IMR-90 (cell line): Measurements from ENCODE around the gene SMAD4. TPM values are rescaled to one million over a fixed set of nuclear protein-coding genes. Genes with fewer than 3 reads are reported as not detected.

Experiments
- ATAC-seq: fragments of 200-7000 bp; cut with Tn5 transposase; 2 replicates; pipeline ENCODE4 v1.9.1; 2020; ENCODE audit warnings: low read depth, mild to moderate bottlenecking, moderate library complexity
- BruUV-seq: library from RNA; stranded (reverse); fragments of 400-500 nt; replicated peaks from 2 replicates; lab custom pipeline; 2021; lab: Mats Ljungman, UMichigan
- CTCF ChIA-PET: fragments of 300-600 bp; formaldehyde crosslinking; extraction: SDS; loops from one replicate; lab custom pipeline; 2021; ENCODE audit warnings: antibody characterized with exemption; lab: Yijun Ruan, JAX
- POLR2A ChIA-PET: fragments of 300-600 bp; sonication (Branson Sonifier 250); formaldehyde crosslinking; loops from one replicate; lab custom pipeline; 2022; ENCODE audit warnings: antibody characterized with exemption; ENCODE audit not compliant: unreplicated experiment; lab: Charles Lee
- DNase-seq: peaks from one replicate; pipeline ENCODE4 v3.0.0; 2013
- H2AFZ ChIP-seq: replicated peaks from 2 replicates; pipeline ENCODE3; 2013; ENCODE audit warnings: low read length, mild to moderate bottlenecking; ENCODE audit not compliant: poor library complexity
- H2AK5ac ChIP-seq: 2 replicates; pipeline ENCODE4 v1.6.1; 2013; ENCODE audit warnings: low read depth, low read length, inconsistent platforms
- H2AK9ac ChIP-seq: replicated peaks from 2 replicates; pipeline ENCODE3; 2013; ENCODE audit warnings: mild to moderate bottlenecking, low read depth, low read length, moderate library complexity; ENCODE audit not compliant: poor library complexity
- H2BK120ac ChIP-seq: 2 replicates; pipeline ENCODE4 v1.6.1; 2013; ENCODE audit warnings: low read depth, low read length, inconsistent platforms
- H2BK15ac ChIP-seq: 3 replicates; pipeline ENCODE4 v1.6.1; 2013; ENCODE audit warnings: low read depth, low read length, inconsistent platforms
- H2BK20ac ChIP-seq: 2 replicates; pipeline ENCODE4 v1.6.1; 2013; ENCODE audit warnings: low read depth, mild to moderate bottlenecking, inconsistent platforms, low read length, moderate library complexity
- H2BK5ac ChIP-seq: 2 replicates; pipeline ENCODE4 v1.6.1; 2013; ENCODE audit warnings: mild to moderate bottlenecking, low read depth, low read length, inconsistent platforms; ENCODE audit not compliant: poor library complexity, severe bottlenecking
- H3K14ac ChIP-seq: replicated peaks from 2 replicates; pipeline ENCODE4 v1.6.1; 2013; ENCODE audit warnings: low read depth, low read length, inconsistent platforms
- H3K18ac ChIP-seq: 2 replicates; pipeline ENCODE4 v1.6.1; 2013; ENCODE audit warnings: low read depth, low read length, control low read depth
- H3K23ac ChIP-seq: 2 replicates; pipeline ENCODE4 v1.6.1; 2013; ENCODE audit warnings: low read depth, low read length, inconsistent platforms
- H3K27ac ChIP-seq: 2 replicates; pipeline ENCODE4 v1.5.1; 2013; ENCODE audit warnings: mild to moderate bottlenecking, control low read depth, low read length; ENCODE audit not compliant: insufficient read depth
- H3K27me3 ChIP-seq: 2 replicates; pipeline ENCODE4 v1.6.1; 2013; ENCODE audit warnings: low read length; ENCODE audit not compliant: control insufficient read depth, insufficient read depth
- H3K36me3 ChIP-seq: 2 replicates; pipeline ENCODE4 v1.6.1; 2013; ENCODE audit warnings: low read length, mixed read lengths; ENCODE audit not compliant: control insufficient read depth, insufficient read depth
- H3K4ac ChIP-seq: 2 replicates; pipeline ENCODE4 v1.6.1; 2013; ENCODE audit warnings: low read depth, low read length, inconsistent platforms
- H3K4me1 ChIP-seq: 2 replicates; pipeline ENCODE4 v1.6.1; 2013; ENCODE audit warnings: low read length, mixed read lengths; ENCODE audit not compliant: control insufficient read depth, insufficient read depth
- H3K4me2 ChIP-seq: 2 replicates; pipeline ENCODE4 v1.6.1; 2013; ENCODE audit warnings: low read depth, mild to moderate bottlenecking, control low read depth, low read length, moderate library complexity
- H3K4me3 ChIP-seq: 2 replicates; pipeline ENCODE4 v1.5.1; 2013; ENCODE audit warnings: low read depth, mild to moderate bottlenecking, control low read depth, low read length, moderate library complexity; ENCODE audit not compliant: insufficient read depth
- H3K56ac ChIP-seq: 2 replicates; pipeline ENCODE4 v1.6.1; 2013; ENCODE audit warnings: low read length, inconsistent platforms; ENCODE audit not compliant: insufficient read depth; ENCODE audit errors: extremely low read depth
- H3K79me1 ChIP-seq, 2 experiments: 2 replicates each; pipeline ENCODE4 v1.6.1; 2013; ENCODE audit warnings: low read length in 2 of 2, inconsistent platforms in 1 of 2, low read depth in 1 of 2
- H3K9ac ChIP-seq: 2 replicates; pipeline ENCODE4 v1.6.1; 2013; ENCODE audit warnings: low read depth, low read length, control low read depth
- H3K9me1 ChIP-seq: 2 replicates; pipeline ENCODE4 v1.6.1; 2013; ENCODE audit warnings: low read length, inconsistent platforms; ENCODE audit not compliant: insufficient read depth
- H3K9me3 ChIP-seq: 2 replicates; pipeline ENCODE4 v1.6.1; 2013; ENCODE audit warnings: low read length; ENCODE audit not compliant: control insufficient read depth, insufficient read depth
- H4K20me1 ChIP-seq: 2 replicates; pipeline ENCODE4 v1.6.1; 2013; ENCODE audit warnings: low read length, inconsistent platforms; ENCODE audit not compliant: insufficient read depth
- H4K5ac ChIP-seq: 2 replicates; pipeline ENCODE4 v1.6.1; 2013; ENCODE audit warnings: mild to moderate bottlenecking, low read depth, low read length, control low read depth
- H4K8ac ChIP-seq, 2 experiments: 2 replicates each; pipeline ENCODE4 v1.6.1; 2013; ENCODE audit warnings: low read depth in 2 of 2, low read length in 2 of 2, control low read depth in 1 of 2, inconsistent platforms in 1 of 2
- H4K91ac ChIP-seq: 2 replicates; pipeline ENCODE4 v1.6.1; 2013; ENCODE audit warnings: low read depth, low read length, inconsistent platforms; ENCODE audit not compliant: insufficient read depth
- BHLHE40 ChIP-seq: fragments of 150-350 bp; IDR thresholded peaks from 2 replicates; pipeline ENCODE4 v1.6.1; 2016; ENCODE audit warnings: mild to moderate bottlenecking, low read depth, low read length
- CEBPB ChIP-seq: IDR thresholded peaks from 2 replicates; pipeline ENCODE4 v1.6.1; 2012; ENCODE audit warnings: low read depth, low read length, improper control_type of control experiment
- CHD1 ChIP-seq: IDR thresholded peaks from 2 replicates; pipeline ENCODE4 v1.6.1; 2012; ENCODE audit warnings: low read depth, low read length, improper control_type of control experiment
- FOS ChIP-seq: fragments of 150-350 bp; IDR thresholded peaks from 2 replicates; pipeline ENCODE4 v1.6.1; 2016; ENCODE audit warnings: low read depth, low read length
- MAFK ChIP-seq: IDR thresholded peaks from 2 replicates; pipeline ENCODE4 v1.6.1; 2012; ENCODE audit warnings: low read depth, low read length, improper control_type of control experiment
- MAZ ChIP-seq: IDR thresholded peaks from 2 replicates; pipeline ENCODE4 v1.6.1; 2012; ENCODE audit warnings: low read depth, mild to moderate bottlenecking, low read length, improper control_type of control experiment, moderate library complexity, borderline replicate concordance
- MXI1 ChIP-seq: IDR thresholded peaks from 2 replicates; pipeline ENCODE4 v1.6.1; 2012; ENCODE audit warnings: low read depth, mild to moderate bottlenecking, low read length, moderate library complexity, borderline replicate concordance
- NFE2L2 ChIP-seq: fragments of 150-350 bp; IDR thresholded peaks from 2 replicates; pipeline ENCODE4 v1.6.1; 2016; ENCODE audit warnings: low read depth, mild to moderate bottlenecking, low read length
- POLR2A ChIP-seq: IDR thresholded peaks from 2 replicates; pipeline ENCODE4 v1.6.1; 2012; ENCODE audit warnings: mild to moderate bottlenecking, low read depth, low read length
- RAD21 ChIP-seq: IDR thresholded peaks from 2 replicates; pipeline ENCODE4 v1.6.1; 2012; ENCODE audit warnings: low read length, improper control_type of control experiment
- RCOR1 ChIP-seq: IDR thresholded peaks from 2 replicates; pipeline ENCODE4 v1.6.1; 2012; ENCODE audit warnings: mild to moderate bottlenecking, low read length, improper control_type of control experiment; ENCODE audit not compliant: insufficient replicate concordance
- RFX5 ChIP-seq: IDR thresholded peaks from 2 replicates; pipeline ENCODE4 v1.8.0; 2012; ENCODE audit warnings: low read depth, mild to moderate bottlenecking, low read length, moderate library complexity
- SMC3 ChIP-seq: fragments of 150-350 bp; IDR thresholded peaks from 2 replicates; pipeline ENCODE4 v1.6.1; 2016; ENCODE audit warnings: low read depth, mild to moderate bottlenecking, antibody characterized with exemption, low read length, moderate library complexity
- WGBS, 2 experiments: methylation state at CpG; one replicate each; pipeline versions ENCODE4 v1.1.5 to v1.1.7; 2013; ENCODE audit warnings: missing lambda C conversion rate in 2 of 2; ENCODE audit not compliant: insufficient read length in 1 of 2; ENCODE audit errors: extremely low coverage in 2 of 2; 5-methylcytosine and 5-hydroxymethylcytosine counted together
- dilution Hi-C: fragments of 300-500 bp; cut with HindIII; formaldehyde crosslinking; loops from one replicate; pipeline ENCODE4 v1.14.3; 2018; ENCODE audit warnings: low sequenced_read_pairs; ENCODE audit not compliant: unreplicated experiment
- in situ Hi-C: fragments of 300-500 bp; cut with MboI; formaldehyde crosslinking; loops from 3 replicates; pipeline ENCODE4 v1.14.3; 2019; ENCODE audit warnings: low sequenced_read_pairs, inconsistent platforms, mixed read lengths
- intact Hi-C: fragments of 100-400 bp; cut with micrococcal nuclease; formaldehyde crosslinking; loops from 2 replicates; pipeline ENCODE4 v1.10.0; 2022
- polyA plus RNA-seq, 3 experiments: library from polyadenylated mRNA; depleted of rRNA; stranded (reverse); fragments of >200 nt; gene quantifications; 2 replicates each; pipeline ENCODE4 v1.2.3, GENCODE V29; 2012; ENCODE audit warnings: low replicate concordance in 1 of 3
- total RNA-seq: library from RNA; depleted of rRNA; stranded (reverse); fragments of >200 nt; gene quantifications from 2 replicates; pipeline ENCODE4 v1.2.3, GENCODE V29; 2012
- TF ChIP-seq, protein P1 (sequence below): conservative IDR thresholded peaks from 2 replicates; pipeline ENCODE4 v1.5.1; 2012; ENCODE audit warnings: mild to moderate bottlenecking, low read depth, low read length, improper control_type of control experiment
- TF ChIP-seq, protein P2 (sequence below): fragments of 150-350 bp; IDR thresholded peaks from 2 replicates; pipeline ENCODE4 v1.6.1; 2016; ENCODE audit warnings: low read depth, mild to moderate bottlenecking, low read length, moderate library complexity, borderline replicate concordance
- TF ChIP-seq, protein P3 (sequence below): fragments of 150-350 bp; IDR thresholded peaks from 2 replicates; pipeline ENCODE4 v1.6.1; 2017; ENCODE audit warnings: mild to moderate bottlenecking, antibody characterized with exemption, low read length, low read depth

The SMAD4 gene
- total and polyA plus RNA-seq, 2 of the 4 experiments (the other 2 are of a cell fraction), result 57.6 to 145 TPM

DNA sequence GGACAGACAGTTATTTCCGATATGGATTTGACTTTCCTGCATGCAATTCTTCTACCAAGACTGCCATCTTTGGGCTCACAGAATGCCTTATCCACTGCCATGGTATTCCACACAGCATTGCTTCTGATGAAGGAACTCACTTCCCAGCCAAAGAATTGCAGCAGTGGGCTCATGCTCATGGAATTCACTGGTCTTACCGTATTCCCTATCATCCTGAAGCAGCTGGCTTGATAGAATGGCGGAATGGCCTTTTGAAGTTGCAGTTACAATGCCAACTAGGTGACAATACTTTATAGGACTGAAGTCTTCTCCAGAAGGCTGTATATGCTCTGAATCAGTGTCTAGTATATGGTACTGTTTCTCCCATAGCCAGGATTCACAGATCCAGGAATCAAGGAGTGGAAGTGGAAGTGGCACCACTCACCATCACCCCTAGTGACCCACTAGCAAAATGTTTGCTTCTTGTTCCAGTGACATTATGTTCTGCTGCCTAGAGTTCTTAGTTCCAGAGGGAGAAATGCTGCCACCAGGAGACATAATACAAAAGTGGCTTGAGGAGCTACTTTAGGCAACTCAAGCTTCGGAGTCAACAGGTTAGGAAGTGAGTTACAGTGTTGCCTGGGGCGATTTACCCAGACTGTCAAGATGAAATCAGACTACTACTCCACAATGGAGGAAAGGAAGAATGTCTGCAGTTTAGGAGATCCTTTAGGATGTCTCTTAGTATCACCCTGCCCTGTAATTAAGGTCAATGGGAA is 23.8 kb upstream of the SMAD4 start:
- ChIA-PET POLR2A (no interaction called here), CTCF (no interaction called here)
- Histone ChIP-seq H2BK5ac (no peak overlapping the region), H3K9me1 (no peaks in the 10 kb centered on the region), H3K56ac (no peak overlapping the region), H3K23ac (no peak overlapping the region), H2AK9ac (no peak overlapping the region), H3K36me3 (no peaks in the 10 kb centered on the region), H2BK15ac (no peak overlapping the region), H2AFZ (no peak overlapping the region), H4K20me1 (no peaks in the 10 kb centered on the region), H3K4me3 (no peak overlapping the region), H2BK20ac (no peak overlapping the region), H3K79me1 (no peaks in the 10 kb centered on the region), H3K9me3 (no peaks in the 10 kb centered on the region), H3K4me1 (no peaks in the 10 kb centered on the region), H2BK120ac (no peak overlapping the region), H3K18ac (no peak overlapping the region), H3K14ac (no peak overlapping the region), H4K8ac (no peak overlapping the region), H3K27me3 (no peaks in the 10 kb centered on the region), H3K27ac (no peak overlapping the region), H3K4me2 (no peak overlapping the region), H3K4ac (no peak overlapping the region), H4K91ac (no peak overlapping the region), H4K5ac (no peak overlapping the region), H3K9ac (no peak overlapping the region), H2AK5ac (no peak overlapping the region)
- no peak for TF ChIP-seq MXI1
- TF ChIP-seq RAD21, result no peak
- no peak for TF ChIP-seq RCOR1
- no peak for TF ChIP-seq MAZ
- TF ChIP-seq SMC3, result no peak
- no peak for TF ChIP-seq BHLHE40
- TF ChIP-seq, protein P1, sequence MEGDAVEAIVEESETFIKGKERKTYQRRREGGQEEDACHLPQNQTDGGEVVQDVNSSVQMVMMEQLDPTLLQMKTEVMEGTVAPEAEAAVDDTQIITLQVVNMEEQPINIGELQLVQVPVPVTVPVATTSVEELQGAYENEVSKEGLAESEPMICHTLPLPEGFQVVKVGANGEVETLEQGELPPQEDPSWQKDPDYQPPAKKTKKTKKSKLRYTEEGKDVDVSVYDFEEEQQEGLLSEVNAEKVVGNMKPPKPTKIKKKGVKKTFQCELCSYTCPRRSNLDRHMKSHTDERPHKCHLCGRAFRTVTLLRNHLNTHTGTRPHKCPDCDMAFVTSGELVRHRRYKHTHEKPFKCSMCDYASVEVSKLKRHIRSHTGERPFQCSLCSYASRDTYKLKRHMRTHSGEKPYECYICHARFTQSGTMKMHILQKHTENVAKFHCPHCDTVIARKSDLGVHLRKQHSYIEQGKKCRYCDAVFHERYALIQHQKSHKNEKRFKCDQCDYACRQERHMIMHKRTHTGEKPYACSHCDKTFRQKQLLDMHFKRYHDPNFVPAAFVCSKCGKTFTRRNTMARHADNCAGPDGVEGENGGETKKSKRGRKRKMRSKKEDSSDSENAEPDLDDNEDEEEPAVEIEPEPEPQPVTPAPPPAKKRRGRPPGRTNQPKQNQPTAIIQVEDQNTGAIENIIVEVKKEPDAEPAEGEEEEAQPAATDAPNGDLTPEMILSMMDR, result no peak
- TF ChIP-seq, protein P2, sequence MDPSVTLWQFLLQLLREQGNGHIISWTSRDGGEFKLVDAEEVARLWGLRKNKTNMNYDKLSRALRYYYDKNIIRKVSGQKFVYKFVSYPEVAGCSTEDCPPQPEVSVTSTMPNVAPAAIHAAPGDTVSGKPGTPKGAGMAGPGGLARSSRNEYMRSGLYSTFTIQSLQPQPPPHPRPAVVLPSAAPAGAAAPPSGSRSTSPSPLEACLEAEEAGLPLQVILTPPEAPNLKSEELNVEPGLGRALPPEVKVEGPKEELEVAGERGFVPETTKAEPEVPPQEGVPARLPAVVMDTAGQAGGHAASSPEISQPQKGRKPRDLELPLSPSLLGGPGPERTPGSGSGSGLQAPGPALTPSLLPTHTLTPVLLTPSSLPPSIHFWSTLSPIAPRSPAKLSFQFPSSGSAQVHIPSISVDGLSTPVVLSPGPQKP, result no peak
- no peak for TF ChIP-seq NFE2L2
- no peak for TF ChIP-seq RFX5
- TF ChIP-seq, protein P3, sequence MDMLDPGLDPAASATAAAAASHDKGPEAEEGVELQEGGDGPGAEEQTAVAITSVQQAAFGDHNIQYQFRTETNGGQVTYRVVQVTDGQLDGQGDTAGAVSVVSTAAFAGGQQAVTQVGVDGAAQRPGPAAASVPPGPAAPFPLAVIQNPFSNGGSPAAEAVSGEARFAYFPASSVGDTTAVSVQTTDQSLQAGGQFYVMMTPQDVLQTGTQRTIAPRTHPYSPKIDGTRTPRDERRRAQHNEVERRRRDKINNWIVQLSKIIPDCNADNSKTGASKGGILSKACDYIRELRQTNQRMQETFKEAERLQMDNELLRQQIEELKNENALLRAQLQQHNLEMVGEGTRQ, result no peak
- no peak for TF ChIP-seq CEBPB
- TF ChIP-seq CHD1, result no peak
- TF ChIP-seq MAFK, result no peak
- TF ChIP-seq FOS, result no peak
- no peak for TF ChIP-seq POLR2A
- in situ Hi-C loops (no loop called here), dilution Hi-C loops (no loop called here), intact Hi-C loops (no loop called here)
- no peak for ATAC-seq
- no TSS peak for BruUV-seq
- no CpG with 5 or more reads among the region's 5 CpGs for WGBS, 2 experiments
- no peak for DNase-seq
